Nephron progenitor cell (in vitro differentiated cells): ENCODE results near the gene UBE4B.

Experiments
- DNase-seq: peaks from one replicate; pipeline ENCODE4 v3.0.0; 2021
- H3K27ac Mint-ChIP-seq: 2 replicates; pipeline ENCODE4 v1.8.0; 2021; ENCODE audit warnings: mild to moderate bottlenecking, moderate library complexity, mixed read lengths
- H3K27me3 Mint-ChIP-seq: 2 replicates; pipeline ENCODE4 v1.8.0; 2021; ENCODE audit warnings: mild to moderate bottlenecking, low read depth, mixed read lengths; ENCODE audit not compliant: poor library complexity
- H3K36me3 Mint-ChIP-seq: 2 replicates; pipeline ENCODE4 v1.8.0; 2021; ENCODE audit warnings: low read depth, mixed read lengths
- H3K4me1 Mint-ChIP-seq: 2 replicates; pipeline ENCODE4 v1.8.0; 2021; ENCODE audit warnings: mixed read lengths
- H3K4me3 Mint-ChIP-seq: 2 replicates; pipeline ENCODE4 v1.8.0; 2021; ENCODE audit warnings: mild to moderate bottlenecking, moderate library complexity, mixed read lengths
- H3K9me3 Mint-ChIP-seq: 2 replicates; pipeline ENCODE4 v1.8.0; 2021; ENCODE audit warnings: mild to moderate bottlenecking, moderate library complexity, mixed read lengths
- TF ChIP-seq, protein P1 (sequence below): fragments of 200-600 bp; sonication (generic); IDR thresholded peaks from 2 replicates; pipeline ENCODE4 v1.5.0; 2021; ENCODE audit warnings: antibody characterized with exemption

Gene UBE4B

DNA sequence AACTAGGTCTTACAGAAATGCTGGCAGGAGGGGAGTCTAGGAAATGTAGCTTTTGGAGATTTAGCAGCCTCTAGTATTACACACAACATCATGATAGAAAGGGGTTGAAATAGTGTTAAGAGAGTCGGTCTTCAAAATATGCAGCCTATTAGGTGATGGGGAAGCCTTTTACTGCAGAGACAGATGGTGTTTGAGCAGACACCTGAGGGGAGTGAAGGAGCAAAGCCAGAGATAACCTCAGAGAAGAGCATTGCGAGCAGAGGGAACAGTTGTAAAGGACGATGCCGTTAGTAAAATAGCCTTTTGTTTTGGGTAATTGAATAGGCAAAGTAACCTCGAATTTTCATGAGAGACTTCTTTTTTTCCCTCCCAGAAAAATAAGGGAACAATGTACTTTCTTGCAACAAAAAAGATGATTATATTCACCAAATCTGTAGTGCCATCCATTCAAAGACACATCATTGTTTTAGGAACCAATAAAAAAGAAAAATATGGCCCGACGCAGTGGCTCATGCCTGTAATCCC lies 111.3 kb downstream of the UBE4B start:
- TF ChIP-seq, protein P1, sequence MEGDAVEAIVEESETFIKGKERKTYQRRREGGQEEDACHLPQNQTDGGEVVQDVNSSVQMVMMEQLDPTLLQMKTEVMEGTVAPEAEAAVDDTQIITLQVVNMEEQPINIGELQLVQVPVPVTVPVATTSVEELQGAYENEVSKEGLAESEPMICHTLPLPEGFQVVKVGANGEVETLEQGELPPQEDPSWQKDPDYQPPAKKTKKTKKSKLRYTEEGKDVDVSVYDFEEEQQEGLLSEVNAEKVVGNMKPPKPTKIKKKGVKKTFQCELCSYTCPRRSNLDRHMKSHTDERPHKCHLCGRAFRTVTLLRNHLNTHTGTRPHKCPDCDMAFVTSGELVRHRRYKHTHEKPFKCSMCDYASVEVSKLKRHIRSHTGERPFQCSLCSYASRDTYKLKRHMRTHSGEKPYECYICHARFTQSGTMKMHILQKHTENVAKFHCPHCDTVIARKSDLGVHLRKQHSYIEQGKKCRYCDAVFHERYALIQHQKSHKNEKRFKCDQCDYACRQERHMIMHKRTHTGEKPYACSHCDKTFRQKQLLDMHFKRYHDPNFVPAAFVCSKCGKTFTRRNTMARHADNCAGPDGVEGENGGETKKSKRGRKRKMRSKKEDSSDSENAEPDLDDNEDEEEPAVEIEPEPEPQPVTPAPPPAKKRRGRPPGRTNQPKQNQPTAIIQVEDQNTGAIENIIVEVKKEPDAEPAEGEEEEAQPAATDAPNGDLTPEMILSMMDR = no peak
- H3K4me1 Mint-ChIP-seq = no peaks in the 10 kb centered on the region
- H3K36me3 Mint-ChIP-seq = peaks cover 43% of the 10 kb centered on the region

DNA sequence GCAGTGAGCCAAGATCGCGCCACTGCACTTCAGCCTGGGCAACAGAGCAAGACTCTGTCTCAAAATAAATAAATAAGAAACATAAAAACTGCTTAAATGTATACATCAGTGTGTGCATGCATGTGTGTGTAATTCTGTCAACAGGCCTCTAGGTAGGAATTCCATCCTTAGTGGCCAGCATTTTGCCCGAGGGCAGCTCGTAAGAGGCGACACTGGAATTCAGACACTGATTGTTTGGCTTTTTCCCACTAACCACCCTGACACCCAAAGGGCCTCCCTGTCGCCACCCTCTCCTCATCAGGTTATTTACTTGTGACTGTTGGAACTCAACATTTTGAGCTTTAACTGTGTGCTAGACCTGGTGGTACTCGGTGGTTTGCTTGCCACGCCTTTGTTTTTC lies 113.6 kb downstream of the UBE4B start:
- Mint-ChIP-seq H3K36me3 (peaks cover 44% of the 10 kb centered on the region), H3K4me3 (no peak overlapping the region), H3K4me1 (no peaks in the 10 kb centered on the region), H3K27me3 (no peaks in the 10 kb centered on the region), H3K9me3 (no peaks in the 10 kb centered on the region), H3K27ac (peak overlapping the region; percentile 66)
- TF ChIP-seq, protein P1 = no peak
- DNase-seq = no peak

More for the DNA sequence above, 111.3 kb downstream of the UBE4B start:
- no peaks in the 10 kb centered on the region for H3K27me3 Mint-ChIP-seq
- no peak for DNase-seq
- peak overlapping the region; percentile 84 for H3K27ac Mint-ChIP-seq
- H3K4me3 Mint-ChIP-seq = no peak overlapping the region
- H3K9me3 Mint-ChIP-seq = no peaks in the 10 kb centered on the region

DNA sequence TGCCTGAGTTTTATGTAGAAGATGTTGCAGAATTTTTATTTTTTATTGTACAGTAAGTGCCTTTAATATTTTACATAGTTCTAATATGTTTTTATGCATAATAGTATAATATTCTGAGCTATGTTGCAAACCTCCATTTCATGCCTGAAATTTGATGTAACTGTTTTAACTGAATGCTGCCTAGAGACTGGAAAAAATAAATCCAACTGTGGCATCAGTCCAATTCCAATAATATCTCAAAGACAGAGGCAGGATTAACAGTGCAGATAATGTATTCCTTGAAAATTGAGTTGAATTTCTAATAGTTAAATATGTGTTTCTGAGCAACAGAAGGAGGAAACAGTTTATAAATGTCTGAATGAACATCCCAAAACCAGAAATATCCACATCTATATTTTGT lies 116.5 kb downstream of the UBE4B start:
- TF ChIP-seq, protein P1 = no peak
- no peaks in the 10 kb centered on the region for H3K27me3 Mint-ChIP-seq
- H3K36me3 Mint-ChIP-seq = peaks cover 31% of the 10 kb centered on the region
- H3K4me1 Mint-ChIP-seq = no peaks in the 10 kb centered on the region
- no peak for DNase-seq
- no peaks in the 10 kb centered on the region for H3K9me3 Mint-ChIP-seq
- H3K4me3 Mint-ChIP-seq = no peak overlapping the region
- H3K27ac Mint-ChIP-seq = no peak overlapping the region

DNA sequence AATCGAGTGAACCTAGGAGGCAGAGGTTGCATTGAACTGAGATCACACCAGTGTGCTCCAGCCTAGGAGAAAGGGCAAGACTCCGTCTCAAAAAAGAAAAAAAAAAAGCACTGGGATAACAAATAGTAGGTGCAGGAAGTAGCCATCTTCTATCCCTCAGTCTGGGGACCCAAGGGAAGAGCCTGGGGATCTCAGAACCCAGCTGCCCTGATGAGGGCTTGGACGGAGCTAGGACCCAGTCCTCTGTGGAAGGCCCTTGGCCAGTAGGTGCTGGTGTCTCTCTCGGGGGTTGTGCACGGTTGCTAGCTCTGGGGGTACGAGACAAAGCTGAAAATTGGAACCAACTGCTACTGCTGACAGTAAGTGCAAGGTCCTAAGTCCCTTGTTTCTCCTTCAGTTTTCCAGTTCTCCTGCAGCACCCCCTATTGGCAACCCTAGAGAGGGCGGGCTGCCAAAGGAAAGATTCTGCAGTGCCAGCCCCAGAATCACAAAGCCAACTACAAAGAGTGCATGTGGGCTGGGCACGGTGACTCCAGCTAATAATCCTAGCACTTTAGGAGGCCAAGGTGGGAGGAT lies 120.0 kb downstream of the UBE4B start:
- no peak overlapping the region for H3K27ac Mint-ChIP-seq
- H3K36me3 Mint-ChIP-seq = peaks cover 30% of the 10 kb centered on the region
- no peaks in the 10 kb centered on the region for H3K27me3 Mint-ChIP-seq
- peak; percentile 37 for DNase-seq
- no peaks in the 10 kb centered on the region for H3K9me3 Mint-ChIP-seq
- H3K4me1 Mint-ChIP-seq = no peaks in the 10 kb centered on the region
- TF ChIP-seq, protein P1 = peak; percentile 46
- H3K4me3 Mint-ChIP-seq = no peak overlapping the region

DNA sequence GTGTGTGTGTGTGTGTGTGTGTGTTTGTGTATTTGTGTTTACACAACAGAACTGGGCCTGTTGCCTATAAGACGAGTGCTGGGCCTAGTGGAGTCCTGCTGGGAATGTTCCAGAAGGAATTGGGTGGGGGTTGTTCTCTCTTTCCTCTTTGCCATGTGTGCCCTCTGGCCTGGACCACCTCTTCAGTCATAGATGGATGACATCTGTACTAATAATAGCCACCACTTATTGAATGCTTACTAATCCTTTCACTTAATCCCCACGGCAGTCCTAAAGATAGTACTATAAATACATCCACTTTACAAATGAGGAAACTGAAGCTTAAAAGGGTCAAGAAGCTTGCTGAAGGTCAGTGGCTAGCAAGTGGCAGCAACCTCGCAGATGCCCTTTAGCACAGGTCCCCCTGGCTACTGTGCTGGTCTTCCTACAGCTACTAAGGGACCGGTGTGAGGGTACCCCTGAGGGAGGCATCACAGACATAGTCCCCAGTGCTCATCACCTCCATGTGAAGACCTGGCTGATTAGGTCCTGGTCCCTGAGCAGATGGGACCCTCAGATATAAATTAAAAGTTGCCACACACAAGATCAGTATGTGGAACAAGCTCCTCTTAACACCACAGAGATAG lies 122.4 kb downstream of the UBE4B start:
- no peaks in the 10 kb centered on the region for H3K9me3 Mint-ChIP-seq
- no peaks in the 10 kb centered on the region for H3K4me1 Mint-ChIP-seq
- H3K36me3 Mint-ChIP-seq = peaks cover 46% of the 10 kb centered on the region
- no peak for DNase-seq
- no peaks in the 10 kb centered on the region for H3K27me3 Mint-ChIP-seq
- TF ChIP-seq, protein P1 = no peak
- no peak overlapping the region for H3K4me3 Mint-ChIP-seq
- H3K27ac Mint-ChIP-seq = peak overlapping the region; percentile 55

DNA sequence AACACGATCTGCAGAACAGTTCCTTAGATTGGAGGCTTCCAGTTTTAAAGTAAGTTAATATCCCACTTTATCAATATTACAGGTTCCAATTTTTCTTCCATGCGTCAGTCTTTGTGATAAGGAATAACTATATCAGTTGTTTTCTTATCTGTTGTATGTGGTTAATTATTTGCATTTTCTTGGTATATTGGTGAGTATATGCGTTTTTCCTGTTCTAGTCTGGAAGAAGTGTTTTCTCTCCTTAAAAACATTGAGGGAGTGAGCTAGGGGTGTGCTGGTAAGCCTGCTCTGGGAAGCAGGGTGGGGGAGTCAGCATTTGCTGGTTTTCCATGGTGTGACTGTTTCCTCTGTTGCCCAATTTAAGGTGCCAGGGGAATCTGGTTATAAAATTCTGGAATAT lies 127.4 kb downstream of the UBE4B start:
- TF ChIP-seq, protein P1 = no peak
- Mint-ChIP-seq H3K4me3 (no peak overlapping the region), H3K27ac (peak overlapping the region; percentile 20), H3K36me3 (peaks cover 57% of the 10 kb centered on the region), H3K4me1 (peaks cover 6% of the 10 kb centered on the region), H3K9me3 (no peaks in the 10 kb centered on the region), H3K27me3 (no peaks in the 10 kb centered on the region)
- no peak for DNase-seq
